Measurements from ENCODE around the gene FITM2. TPM values are rescaled to one million over a fixed set of nuclear protein-coding genes. Genes with fewer than 3 reads are reported as not detected.
"Not testable (repeated sequence)": the region's sequence is repeated elsewhere in the genome, so short reads cannot be mapped to it uniquely, and the experiment has no call there.

FITM2 gene
- total RNA-seq, 1 donor = 11.0 TPM

- TF ChIP-seq CTCF (IDR thresholded peaks at IDR 0.05; ENCODE audit: insufficient read depth, low read length) = no peak
- no peak for DNase-seq (ENCODE audit: low read depth)
- H3K4me3 ChIP-seq (ENCODE audit: low read depth, low read length) = no peak within 1 kb of the TSS
These were observed 44.7 kb upstream of the FITM2 start, which contains the start of gene HNF4A for GRCh38 chr20:44355498-44356352. Gene HNF4A (plus strand): TSS chr20:44355699. CDS start chr20:44355805, 106 bp downstream.

GRCh38 chr20:44354979-44355497, 44.0 kb upstream of the FITM2 start:
- DNase-seq (ENCODE audit: low read depth) = no peak
- no peak overlapping the region for H3K4me3 ChIP-seq (ENCODE audit: low read depth, low read length)
- TF ChIP-seq CTCF (IDR thresholded peaks at IDR 0.05; ENCODE audit: insufficient read depth, low read length) = no peak

- TF ChIP-seq CTCF (IDR thresholded peaks at IDR 0.05; ENCODE audit: insufficient read depth, low read length) = no peak
- no peak for DNase-seq (ENCODE audit: low read depth)
- no peak overlapping the region for H3K4me3 ChIP-seq (ENCODE audit: low read depth, low read length)
These were observed 39.6 kb upstream of the FITM2 start for GRCh38 chr20:44350567-44350966.

DNA sequence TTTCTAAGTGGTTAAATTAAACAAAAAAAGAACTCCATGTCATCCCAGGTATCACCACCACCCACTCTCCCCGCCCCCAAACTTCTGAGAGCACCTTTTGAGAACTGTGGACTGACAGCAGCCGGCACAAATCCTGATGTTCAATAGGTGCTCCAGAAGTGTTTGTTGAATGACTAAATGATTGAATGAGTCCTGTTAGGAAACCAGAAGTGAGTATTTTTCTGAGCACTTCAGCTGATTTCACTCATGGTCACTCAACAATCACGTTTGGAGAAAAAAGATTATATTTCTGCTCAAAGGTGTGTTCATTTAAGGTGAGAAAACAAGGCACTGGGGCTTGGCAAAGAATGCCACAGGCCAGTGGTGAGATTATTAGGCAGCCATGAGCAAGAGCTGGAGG, 38.3 kb upstream of the FITM2 start:
- no peak for TF ChIP-seq CTCF (IDR thresholded peaks at IDR 0.05; ENCODE audit: insufficient read depth, low read length)
- DNase-seq (ENCODE audit: low read depth) = no peak
- no peak overlapping the region for H3K4me3 ChIP-seq (ENCODE audit: low read depth, low read length)

DNA sequence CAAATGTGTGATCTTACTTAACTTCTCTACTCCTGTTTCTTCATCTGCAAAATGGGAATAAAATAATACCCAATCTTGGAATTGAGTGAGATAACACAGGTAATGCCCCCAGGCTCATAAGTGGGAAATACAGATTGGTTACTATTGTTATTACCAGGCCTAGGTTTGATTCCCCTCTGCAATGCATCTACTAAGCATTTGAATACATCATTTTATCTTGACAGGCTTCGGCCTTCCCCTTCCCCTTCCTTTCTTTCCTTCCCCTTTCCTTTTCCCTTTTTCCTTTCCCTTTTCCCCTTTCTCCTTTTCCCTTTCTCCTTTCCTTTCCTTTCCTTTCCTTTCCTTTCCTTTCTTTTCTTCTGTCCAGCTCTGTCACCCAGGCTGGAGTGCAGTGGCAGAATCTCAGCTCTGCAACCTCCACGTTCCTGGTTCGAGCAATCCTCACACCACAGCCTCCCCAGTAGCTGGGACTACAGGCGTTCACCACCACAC, 37.2 kb upstream of the FITM2 start:
- TF ChIP-seq CTCF (IDR thresholded peaks at IDR 0.05; ENCODE audit: insufficient read depth, low read length) = no peak
- H3K4me3 ChIP-seq (ENCODE audit: low read depth, low read length) = no peak overlapping the region
- no peak for DNase-seq (ENCODE audit: low read depth)

DNA sequence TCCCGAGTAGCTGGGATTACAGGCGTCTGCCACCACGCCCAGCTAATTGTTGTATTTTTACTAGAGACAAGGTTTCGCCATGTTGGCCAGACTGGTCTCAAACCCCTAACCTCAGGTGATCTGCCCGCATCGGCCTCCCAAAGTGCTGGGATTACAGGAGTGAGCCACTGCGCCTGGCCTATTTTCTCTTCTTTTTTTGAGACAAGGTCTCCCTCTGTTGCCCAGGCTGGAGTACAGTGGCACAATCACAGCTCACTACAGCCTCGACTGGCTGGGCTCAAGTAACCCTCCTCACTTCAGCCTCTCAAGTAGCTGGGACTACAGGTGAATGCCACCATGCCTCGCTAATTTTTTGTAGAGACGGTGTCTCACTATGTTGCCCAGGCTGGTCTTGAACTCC, 34.9 kb upstream of the FITM2 start:
- H3K4me3 ChIP-seq (ENCODE audit: low read depth, low read length); DNase-seq (ENCODE audit: low read depth): not testable (repeated sequence)

DNA sequence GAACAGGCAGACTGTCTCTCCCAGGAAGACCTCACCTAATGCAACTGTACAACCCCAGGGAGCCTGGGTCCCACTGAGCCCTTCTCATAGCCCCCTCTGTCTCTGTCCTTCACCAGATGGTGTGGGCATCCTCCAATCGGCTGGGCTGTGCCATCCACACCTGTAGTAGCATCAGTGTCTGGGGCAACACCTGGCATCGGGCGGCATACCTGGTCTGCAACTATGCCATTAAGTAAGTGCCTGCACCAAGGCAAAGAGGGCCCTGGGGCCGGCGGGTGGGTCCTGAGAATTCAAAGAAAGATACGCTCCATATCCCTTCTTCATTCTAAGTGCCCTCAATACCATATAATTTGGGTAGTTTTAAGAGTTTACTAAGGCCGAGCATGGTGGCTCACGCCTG, 34.1 kb upstream of the FITM2 start:
- H3K4me3 ChIP-seq (ENCODE audit: low read depth, low read length) = no peak overlapping the region
- TF ChIP-seq CTCF (IDR thresholded peaks at IDR 0.05; ENCODE audit: insufficient read depth, low read length) = no peak
- no peak for DNase-seq (ENCODE audit: low read depth)

All from fibroblast of the aortic adventitia (primary cell).